Measurements from ENCODE around the gene C3orf18. TPM values are rescaled to one million over a fixed set of nuclear protein-coding genes. Genes with fewer than 3 reads are reported as not detected.
A peak's percentile ranks its signal among the peaks of the same experiment; 100 is the strongest.

Gene C3orf18
- total and polyA plus RNA-seq, 12 donors, result 6.6 to 44.3 (median 14.7) TPM

DNA sequence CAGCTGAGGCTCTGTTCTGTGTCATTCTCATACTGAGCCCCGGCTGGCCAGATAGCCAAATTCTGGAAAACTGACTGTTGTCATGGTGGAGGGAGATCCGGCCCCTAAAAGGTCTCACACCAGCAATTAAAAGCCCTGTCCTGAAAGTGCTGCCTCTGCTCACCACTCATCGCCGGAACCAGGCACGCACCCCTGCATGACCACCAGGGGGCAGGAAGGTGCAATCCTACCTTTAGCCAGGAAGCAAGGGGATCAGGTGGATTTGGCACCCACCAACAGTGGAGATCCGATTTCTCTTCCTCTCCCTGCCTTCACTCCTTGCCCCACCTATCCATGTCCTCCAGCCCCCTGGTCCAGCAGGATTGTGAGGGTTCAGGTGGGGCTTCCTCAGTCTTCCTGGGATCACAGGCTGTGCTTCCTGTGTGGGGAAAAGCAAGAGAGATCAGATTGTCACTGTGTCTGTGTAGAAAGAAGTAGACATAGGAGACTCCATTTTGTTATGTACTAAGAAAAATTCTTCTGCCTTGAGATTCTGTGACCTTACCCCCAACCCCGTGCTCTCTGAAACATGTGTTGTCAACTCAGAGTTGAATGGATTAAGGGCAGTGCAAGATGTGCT is 48.0 kb downstream of the C3orf18 start:
- DNase-seq, result peak; percentile 56 to 77 (median 63)
- no peak for TF ChIP-seq POLR2A (IDR thresholded peaks at IDR 0.05)
- TF ChIP-seq, protein P1, sequence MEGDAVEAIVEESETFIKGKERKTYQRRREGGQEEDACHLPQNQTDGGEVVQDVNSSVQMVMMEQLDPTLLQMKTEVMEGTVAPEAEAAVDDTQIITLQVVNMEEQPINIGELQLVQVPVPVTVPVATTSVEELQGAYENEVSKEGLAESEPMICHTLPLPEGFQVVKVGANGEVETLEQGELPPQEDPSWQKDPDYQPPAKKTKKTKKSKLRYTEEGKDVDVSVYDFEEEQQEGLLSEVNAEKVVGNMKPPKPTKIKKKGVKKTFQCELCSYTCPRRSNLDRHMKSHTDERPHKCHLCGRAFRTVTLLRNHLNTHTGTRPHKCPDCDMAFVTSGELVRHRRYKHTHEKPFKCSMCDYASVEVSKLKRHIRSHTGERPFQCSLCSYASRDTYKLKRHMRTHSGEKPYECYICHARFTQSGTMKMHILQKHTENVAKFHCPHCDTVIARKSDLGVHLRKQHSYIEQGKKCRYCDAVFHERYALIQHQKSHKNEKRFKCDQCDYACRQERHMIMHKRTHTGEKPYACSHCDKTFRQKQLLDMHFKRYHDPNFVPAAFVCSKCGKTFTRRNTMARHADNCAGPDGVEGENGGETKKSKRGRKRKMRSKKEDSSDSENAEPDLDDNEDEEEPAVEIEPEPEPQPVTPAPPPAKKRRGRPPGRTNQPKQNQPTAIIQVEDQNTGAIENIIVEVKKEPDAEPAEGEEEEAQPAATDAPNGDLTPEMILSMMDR (IDR thresholded peaks at IDR 0.05), result peak; percentile 75 to 83 (median 78)
- H3K36me3 ChIP-seq (replicated peaks in 1 of 2), result no peaks in the 10 kb centered on the region
- WGBS, 4 donors, result 15 to 23% (median 16%) methylated on average over 7 of the region's 7 CpGs
- peaks cover 2% of the 10 kb centered on the region for H3K27me3 ChIP-seq
- no peaks in the 10 kb centered on the region for H3K4me1 ChIP-seq (replicated peaks in 1 of 2)
- H3K4me3 ChIP-seq, result no peak overlapping the region
- H3K27ac ChIP-seq, result no peak overlapping the region
- H3K9me3 ChIP-seq (replicated peaks in 1 of 3), result no peaks in the 10 kb centered on the region
- intact Hi-C loops (cut with DNase I), result loop anchor here in 1 of 2 donors (5.0 kb wide), 1 partner anchor 93 kb away; the partner anchor contains the start of gene CISH

DNA sequence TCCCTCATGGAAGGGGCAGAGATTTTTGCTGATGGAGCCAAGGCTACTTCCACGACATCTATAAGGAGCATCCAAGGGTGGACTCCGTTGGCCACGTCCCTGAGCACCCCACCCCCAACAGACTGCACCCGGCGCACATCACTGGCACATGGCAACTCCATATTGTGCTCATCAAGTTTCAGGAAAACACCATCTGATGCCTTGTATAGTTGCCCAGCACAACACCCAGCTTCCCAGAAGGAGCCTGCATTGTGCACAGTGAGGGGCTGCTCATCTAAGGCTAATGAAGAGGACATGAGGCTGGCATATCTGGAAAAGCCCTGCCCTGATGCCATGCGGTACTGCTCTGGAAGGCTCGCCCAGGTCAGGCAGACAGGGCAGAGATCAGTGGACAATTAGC is 49.1 kb downstream of the C3orf18 start:
- Histone ChIP-seq H3K4me1 (replicated peaks in 1 of 2) (no peaks in the 10 kb centered on the region), H3K36me3 (replicated peaks in 1 of 2) (no peaks in the 10 kb centered on the region), H3K9me3 (replicated peaks in 1 of 3) (no peaks in the 10 kb centered on the region), H3K27me3 (peaks cover 2% of the 10 kb centered on the region), H3K4me3 (no peak overlapping the region), H3K27ac (no peak overlapping the region)
- TF ChIP-seq, protein P1 (IDR thresholded peaks at IDR 0.05), result no peak
- TF ChIP-seq POLR2A (IDR thresholded peaks at IDR 0.05), result no peak
- no peak for DNase-seq
- intact Hi-C loops (cut with DNase I), result loop anchor here in 1 of 2 donors (5.0 kb wide), 1 partner anchor 94 kb away; the partner anchor contains the start of gene CISH
- WGBS, 4 donors, result 78 to 93% (median 86%) methylated on average over 6 to 7 of the region's 7 CpGs

DNA sequence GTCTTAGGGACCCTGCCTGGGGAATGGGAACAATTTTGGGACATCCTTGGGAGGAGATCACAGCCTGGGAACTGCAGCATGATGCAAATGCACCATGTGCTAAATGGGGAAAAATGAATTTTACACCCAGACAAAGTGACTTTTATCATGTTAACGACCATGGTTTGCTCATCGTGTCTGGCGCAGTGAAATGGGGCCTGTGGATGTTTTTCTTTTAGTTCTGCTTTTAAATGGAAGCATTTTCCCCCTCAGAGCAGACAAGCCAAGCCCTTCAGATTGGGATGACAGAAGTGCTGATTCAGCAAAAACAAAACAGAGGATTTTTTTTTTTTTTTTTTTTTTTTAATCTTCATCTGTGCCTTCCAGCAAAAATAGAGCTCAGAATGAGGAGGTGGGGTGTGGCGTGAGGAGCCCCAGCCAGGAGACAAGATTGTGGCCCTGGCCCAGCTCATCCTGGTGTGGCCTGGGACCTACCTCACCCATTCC is 49.8 kb downstream of the C3orf18 start:
- Histone ChIP-seq H3K9me3 (replicated peaks in 1 of 3) (no peaks in the 10 kb centered on the region), H3K36me3 (replicated peaks in 1 of 2) (no peaks in the 10 kb centered on the region), H3K27me3 (peaks cover 2% of the 10 kb centered on the region), H3K4me1 (replicated peaks in 1 of 2) (no peaks in the 10 kb centered on the region), H3K27ac (no peak overlapping the region), H3K4me3 (no peak overlapping the region)
- WGBS, 4 donors, result 69 to 78% (median 73%) methylated on average over 4 of the region's 4 CpGs
- TF ChIP-seq, protein P1 (IDR thresholded peaks at IDR 0.05), result no peak
- no peak for TF ChIP-seq POLR2A (IDR thresholded peaks at IDR 0.05)
- no peak for DNase-seq
- intact Hi-C loops (cut with DNase I), result loop anchor here in 1 of 2 donors (5.0 kb wide), 1 partner anchor 95 kb away; the partner anchor contains the start of gene CISH

DNA sequence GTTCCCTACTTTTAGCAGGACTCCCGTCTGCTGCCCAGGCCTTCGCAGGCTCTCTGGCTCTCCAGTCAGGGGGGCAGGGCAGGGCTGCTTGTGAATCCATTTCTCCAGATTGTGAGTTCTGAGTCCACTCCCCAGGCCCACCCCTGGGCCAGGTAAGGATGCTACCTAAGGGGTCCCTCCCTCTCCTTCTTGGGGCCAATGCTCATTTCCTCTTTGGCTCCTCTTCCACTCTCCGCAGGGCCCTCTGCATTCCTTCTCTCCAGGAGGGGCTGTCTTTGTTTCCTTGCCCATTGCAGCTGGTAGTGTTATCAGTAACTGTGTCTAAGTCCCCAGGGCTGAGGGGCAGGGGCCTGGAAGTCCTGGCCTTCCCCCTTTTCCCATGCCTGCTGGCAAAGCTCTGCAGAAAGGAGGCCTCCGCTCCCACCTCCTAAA is 51.1 kb downstream of the C3orf18 start:
- H3K27ac ChIP-seq, result peak overlapping the region in 2 of 5 donors; percentile 52 to 66
- no peak for TF ChIP-seq POLR2A (IDR thresholded peaks at IDR 0.05)
- no peak for DNase-seq
- H3K4me3 ChIP-seq, result no peak overlapping the region
- no peaks in the 10 kb centered on the region for H3K4me1 ChIP-seq (replicated peaks in 1 of 2)
- intact Hi-C loops (cut with DNase I), result loop anchor here in 1 of 2 donors (5.0 kb wide), 1 partner anchor 96 kb away; the partner anchor contains the start of gene CISH
- no peaks in the 10 kb centered on the region for H3K36me3 ChIP-seq (replicated peaks in 1 of 2)
- WGBS, 4 donors, result 65 to 95% (median 89%) methylated on average over 1 to 4 of the region's 4 CpGs
- no peaks in the 10 kb centered on the region for H3K9me3 ChIP-seq (replicated peaks in 1 of 3)
- H3K27me3 ChIP-seq, result peaks cover 2% of the 10 kb centered on the region

Measured in adrenal gland (tissue), 12 donors.